ENCODE data around the gene TMPRSS3. TPM values are rescaled to one million over a fixed set of nuclear protein-coding genes. Genes with fewer than 3 reads are reported as not detected.

TMPRSS3 gene
- polyA plus RNA-seq, 1 of the 3 experiments (the other 2 are of a cell fraction), result not detected

DNA sequence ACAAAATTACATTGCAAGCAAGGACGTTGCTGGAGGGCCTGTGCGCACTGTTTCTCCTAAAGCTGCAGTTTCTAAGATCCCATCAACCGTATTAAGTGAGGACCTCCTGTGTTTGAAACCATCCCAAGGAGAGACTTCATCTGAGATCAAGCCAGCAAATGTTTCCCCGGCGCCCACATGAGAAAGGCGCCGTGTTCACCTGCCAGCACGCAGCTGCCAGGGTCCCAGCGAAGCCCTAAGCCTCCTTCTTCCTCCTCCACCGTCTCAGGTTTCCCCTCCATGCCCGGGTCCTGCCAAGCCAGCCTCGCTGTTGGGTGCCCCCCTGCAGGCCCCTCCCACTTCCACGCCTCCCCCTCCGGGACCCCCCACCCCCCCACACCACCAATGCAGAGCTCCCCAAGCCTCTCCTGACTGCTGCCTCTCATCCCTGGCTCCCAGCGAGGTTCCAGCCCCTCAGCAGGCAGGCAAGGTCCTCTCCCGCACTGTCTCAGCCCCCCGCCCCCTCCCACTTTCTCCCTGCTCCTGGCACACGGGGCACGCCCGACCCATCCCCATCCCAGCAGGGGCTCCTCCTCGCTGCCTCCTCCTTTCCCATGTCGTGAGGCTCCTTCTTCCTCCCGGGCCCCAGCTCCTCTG, 20.9 kb downstream of the TMPRSS3 start:
- TF ChIP-seq GATA2 (CRISPR knock-in tag; IDR thresholded peaks at IDR 0.05), result no peak
- TF ChIP-seq JUND (IDR thresholded peaks at IDR 0.05), result no peak
- TF ChIP-seq, protein P1, sequence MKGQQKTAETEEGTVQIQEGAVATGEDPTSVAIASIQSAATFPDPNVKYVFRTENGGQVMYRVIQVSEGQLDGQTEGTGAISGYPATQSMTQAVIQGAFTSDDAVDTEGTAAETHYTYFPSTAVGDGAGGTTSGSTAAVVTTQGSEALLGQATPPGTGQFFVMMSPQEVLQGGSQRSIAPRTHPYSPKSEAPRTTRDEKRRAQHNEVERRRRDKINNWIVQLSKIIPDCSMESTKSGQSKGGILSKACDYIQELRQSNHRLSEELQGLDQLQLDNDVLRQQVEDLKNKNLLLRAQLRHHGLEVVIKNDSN (IDR thresholded peaks at IDR 0.05; ENCODE audit: borderline replicate concordance, low read depth), result no peak
- no peak for TF ChIP-seq EZH2phosphoT487 (IDR thresholded peaks at IDR 0.05; ENCODE audit: borderline replicate concordance, low read depth)
- TF ChIP-seq, protein P2, sequence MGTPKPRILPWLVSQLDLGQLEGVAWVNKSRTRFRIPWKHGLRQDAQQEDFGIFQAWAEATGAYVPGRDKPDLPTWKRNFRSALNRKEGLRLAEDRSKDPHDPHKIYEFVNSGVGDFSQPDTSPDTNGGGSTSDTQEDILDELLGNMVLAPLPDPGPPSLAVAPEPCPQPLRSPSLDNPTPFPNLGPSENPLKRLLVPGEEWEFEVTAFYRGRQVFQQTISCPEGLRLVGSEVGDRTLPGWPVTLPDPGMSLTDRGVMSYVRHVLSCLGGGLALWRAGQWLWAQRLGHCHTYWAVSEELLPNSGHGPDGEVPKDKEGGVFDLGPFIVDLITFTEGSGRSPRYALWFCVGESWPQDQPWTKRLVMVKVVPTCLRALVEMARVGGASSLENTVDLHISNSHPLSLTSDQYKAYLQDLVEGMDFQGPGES (IDR thresholded peaks at IDR 0.05; ENCODE audit: low read depth, low read length), result no peak
- no peak for TF ChIP-seq NRF1 (IDR thresholded peaks at IDR 0.05; ENCODE audit: low read depth, low read length)
- no peak for TF ChIP-seq NFIC (IDR thresholded peaks at IDR 0.05; ENCODE audit: borderline replicate concordance)
- TF ChIP-seq RCOR1 (IDR thresholded peaks at IDR 0.05; ENCODE audit: low read length), result no peak
- TF ChIP-seq EP300 (IDR thresholded peaks at IDR 0.05; ENCODE audit: borderline replicate concordance in 1 of 2, low read depth in 1 of 2, low read length in 1 of 2), result no peak
- TF ChIP-seq POLR2AphosphoS5 (IDR thresholded peaks at IDR 0.05; ENCODE audit: low read depth, low read length), result no peak
- no peak for TF ChIP-seq CHD2 (IDR thresholded peaks at IDR 0.05; ENCODE audit: low read length, partially characterized antibody)
- no peak for TF ChIP-seq YY1 (IDR thresholded peaks at IDR 0.05; ENCODE audit: low read depth)
- TF ChIP-seq SMC3 (IDR thresholded peaks at IDR 0.05; ENCODE audit: low read depth, low read length), result no peak
- no peak for TF ChIP-seq FOXJ3 (CRISPR knock-in tag; IDR thresholded peaks at IDR 0.05)
- TF ChIP-seq, protein P3, sequence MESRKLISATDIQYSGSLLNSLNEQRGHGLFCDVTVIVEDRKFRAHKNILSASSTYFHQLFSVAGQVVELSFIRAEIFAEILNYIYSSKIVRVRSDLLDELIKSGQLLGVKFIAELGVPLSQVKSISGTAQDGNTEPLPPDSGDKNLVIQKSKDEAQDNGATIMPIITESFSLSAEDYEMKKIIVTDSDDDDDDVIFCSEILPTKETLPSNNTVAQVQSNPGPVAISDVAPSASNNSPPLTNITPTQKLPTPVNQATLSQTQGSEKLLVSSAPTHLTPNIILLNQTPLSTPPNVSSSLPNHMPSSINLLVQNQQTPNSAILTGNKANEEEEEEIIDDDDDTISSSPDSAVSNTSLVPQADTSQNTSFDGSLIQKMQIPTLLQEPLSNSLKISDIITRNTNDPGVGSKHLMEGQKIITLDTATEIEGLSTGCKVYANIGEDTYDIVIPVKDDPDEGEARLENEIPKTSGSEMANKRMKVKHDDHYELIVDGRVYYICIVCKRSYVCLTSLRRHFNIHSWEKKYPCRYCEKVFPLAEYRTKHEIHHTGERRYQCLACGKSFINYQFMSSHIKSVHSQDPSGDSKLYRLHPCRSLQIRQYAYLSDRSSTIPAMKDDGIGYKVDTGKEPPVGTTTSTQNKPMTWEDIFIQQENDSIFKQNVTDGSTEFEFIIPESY (IDR thresholded peaks at IDR 0.05; ENCODE audit: borderline replicate concordance, low read depth), result no peak
- TF ChIP-seq, protein P4, sequence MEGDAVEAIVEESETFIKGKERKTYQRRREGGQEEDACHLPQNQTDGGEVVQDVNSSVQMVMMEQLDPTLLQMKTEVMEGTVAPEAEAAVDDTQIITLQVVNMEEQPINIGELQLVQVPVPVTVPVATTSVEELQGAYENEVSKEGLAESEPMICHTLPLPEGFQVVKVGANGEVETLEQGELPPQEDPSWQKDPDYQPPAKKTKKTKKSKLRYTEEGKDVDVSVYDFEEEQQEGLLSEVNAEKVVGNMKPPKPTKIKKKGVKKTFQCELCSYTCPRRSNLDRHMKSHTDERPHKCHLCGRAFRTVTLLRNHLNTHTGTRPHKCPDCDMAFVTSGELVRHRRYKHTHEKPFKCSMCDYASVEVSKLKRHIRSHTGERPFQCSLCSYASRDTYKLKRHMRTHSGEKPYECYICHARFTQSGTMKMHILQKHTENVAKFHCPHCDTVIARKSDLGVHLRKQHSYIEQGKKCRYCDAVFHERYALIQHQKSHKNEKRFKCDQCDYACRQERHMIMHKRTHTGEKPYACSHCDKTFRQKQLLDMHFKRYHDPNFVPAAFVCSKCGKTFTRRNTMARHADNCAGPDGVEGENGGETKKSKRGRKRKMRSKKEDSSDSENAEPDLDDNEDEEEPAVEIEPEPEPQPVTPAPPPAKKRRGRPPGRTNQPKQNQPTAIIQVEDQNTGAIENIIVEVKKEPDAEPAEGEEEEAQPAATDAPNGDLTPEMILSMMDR (IDR thresholded peaks at IDR 0.05), result no peak
- TF ChIP-seq, protein P5, sequence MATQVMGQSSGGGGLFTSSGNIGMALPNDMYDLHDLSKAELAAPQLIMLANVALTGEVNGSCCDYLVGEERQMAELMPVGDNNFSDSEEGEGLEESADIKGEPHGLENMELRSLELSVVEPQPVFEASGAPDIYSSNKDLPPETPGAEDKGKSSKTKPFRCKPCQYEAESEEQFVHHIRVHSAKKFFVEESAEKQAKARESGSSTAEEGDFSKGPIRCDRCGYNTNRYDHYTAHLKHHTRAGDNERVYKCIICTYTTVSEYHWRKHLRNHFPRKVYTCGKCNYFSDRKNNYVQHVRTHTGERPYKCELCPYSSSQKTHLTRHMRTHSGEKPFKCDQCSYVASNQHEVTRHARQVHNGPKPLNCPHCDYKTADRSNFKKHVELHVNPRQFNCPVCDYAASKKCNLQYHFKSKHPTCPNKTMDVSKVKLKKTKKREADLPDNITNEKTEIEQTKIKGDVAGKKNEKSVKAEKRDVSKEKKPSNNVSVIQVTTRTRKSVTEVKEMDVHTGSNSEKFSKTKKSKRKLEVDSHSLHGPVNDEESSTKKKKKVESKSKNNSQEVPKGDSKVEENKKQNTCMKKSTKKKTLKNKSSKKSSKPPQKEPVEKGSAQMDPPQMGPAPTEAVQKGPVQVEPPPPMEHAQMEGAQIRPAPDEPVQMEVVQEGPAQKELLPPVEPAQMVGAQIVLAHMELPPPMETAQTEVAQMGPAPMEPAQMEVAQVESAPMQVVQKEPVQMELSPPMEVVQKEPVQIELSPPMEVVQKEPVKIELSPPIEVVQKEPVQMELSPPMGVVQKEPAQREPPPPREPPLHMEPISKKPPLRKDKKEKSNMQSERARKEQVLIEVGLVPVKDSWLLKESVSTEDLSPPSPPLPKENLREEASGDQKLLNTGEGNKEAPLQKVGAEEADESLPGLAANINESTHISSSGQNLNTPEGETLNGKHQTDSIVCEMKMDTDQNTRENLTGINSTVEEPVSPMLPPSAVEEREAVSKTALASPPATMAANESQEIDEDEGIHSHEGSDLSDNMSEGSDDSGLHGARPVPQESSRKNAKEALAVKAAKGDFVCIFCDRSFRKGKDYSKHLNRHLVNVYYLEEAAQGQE (IDR thresholded peaks at IDR 0.05; ENCODE audit: low read depth, low read length), result no peak
- TF ChIP-seq FOXM1 (IDR thresholded peaks at IDR 0.05; ENCODE audit: low read depth), result no peak
- TF ChIP-seq TAF1 (IDR thresholded peaks at IDR 0.05; ENCODE audit: borderline replicate concordance, low read depth, low read length), result no peak
- POLR2A ChIA-PET, result no interaction called here
- H3K27me3 ChIP-seq (ENCODE audit: insufficient read depth), result no peaks in the 10 kb centered on the region
- no peaks in the 10 kb centered on the region for H3K9me3 ChIP-seq
- CTCF ChIA-PET, result interaction anchor here (1.5 kb wide), 1 partner anchor 66 kb away, joined by 4 read pairs; no protein-coding TSS in a partner anchor
- no peaks in the 10 kb centered on the region for H3K4me1 ChIP-seq (ENCODE audit: control insufficient read depth in 1 of 2, insufficient read depth in 2 of 2, low read depth in 1 of 2, low read length in 1 of 2)
- H3K4me2 ChIP-seq, result no peak overlapping the region
- H2AFZ ChIP-seq (ENCODE audit: low read depth), result no peak overlapping the region
- H3K36me3 ChIP-seq (replicated peaks in 1 of 2; ENCODE audit: control insufficient read depth in 1 of 2, insufficient read depth in 2 of 2, low read length in 1 of 2), result no peaks in the 10 kb centered on the region
- 52% methylated on average over 22 of the region's 23 CpGs for WGBS (ENCODE audit: low lambda C conversion rate)
- H3K9ac ChIP-seq, result no peak overlapping the region
- no peak for DNase-seq
- H3F3A ChIP-seq (replicated peaks; ENCODE audit: insufficient read depth), result no peaks in the 10 kb centered on the region
- H3K27ac ChIP-seq (ENCODE audit: low read depth in 2 of 2, low read length in 1 of 2), result no peak overlapping the region
- H3K79me2 ChIP-seq (ENCODE audit: insufficient read depth), result no peaks in the 10 kb centered on the region
- no peaks in the 10 kb centered on the region for H3K9me2 ChIP-seq
- no peaks in the 10 kb centered on the region for H4K20me1 ChIP-seq (ENCODE audit: insufficient read depth)
- H3K4me3 ChIP-seq (ENCODE audit: low read depth in 2 of 2, low read length in 1 of 2), result no peak overlapping the region
